GM12892 (cell line): ENCODE measurements around the gene ARID3A.

Experiments used
- POLR2AphosphoS5 ChIP-seq: IDR thresholded peaks from 2 replicates; pipeline ENCODE4 v1.6.1; 2011; ENCODE audit warnings: low read depth, low read length, control low read depth
- TAF1 ChIP-seq: IDR thresholded peaks from 2 replicates; pipeline ENCODE4 v1.6.1; 2011; ENCODE audit warnings: low read depth, mild to moderate bottlenecking, control low read depth, low read length, borderline replicate concordance

GRCh38 chr19:970695-971094 lies 44.9 kb downstream of the ARID3A start:
- TF ChIP-seq POLR2AphosphoS5 (no peak), TAF1 (no peak)
